Measurements from ENCODE around the gene LIPH.

The LIPH gene

DNA sequence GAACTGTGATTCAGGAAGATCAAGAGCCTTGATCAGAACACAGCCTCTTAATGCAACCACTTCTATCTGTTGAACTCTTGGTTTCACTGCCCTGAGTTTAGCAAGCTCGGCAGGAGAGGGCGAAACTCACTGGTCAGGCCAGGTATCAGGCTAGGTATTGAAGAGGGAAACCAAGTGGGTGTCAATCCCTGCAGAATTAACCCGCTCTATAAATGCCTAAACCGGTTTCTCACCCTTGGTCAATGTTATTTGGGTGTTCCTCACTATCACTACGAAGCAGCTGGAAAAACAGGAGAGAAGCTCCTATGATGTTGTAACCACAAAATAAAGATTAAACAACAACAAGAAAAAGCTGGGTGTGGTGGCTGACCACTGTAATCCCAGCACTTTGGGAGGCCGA lies 23.9 kb downstream of the LIPH start:
- Histone ChIP-seq H3K9me3 (ENCODE audit: insufficient read depth, low read depth, low read length) (no peaks in the 10 kb centered on the region), H3K4me1 (ENCODE audit: insufficient read depth, low read length, poor library complexity, severe bottlenecking) (no peaks in the 10 kb centered on the region), H3K79me2 (ENCODE audit: insufficient read depth, low read length) (no peaks in the 10 kb centered on the region), H2AFZ (ENCODE audit: low read length) (no peak overlapping the region), H3F3A (ENCODE audit: low read depth) (no peaks in the 10 kb centered on the region), H3K4me3 (ENCODE audit: low read length, poor library complexity, severe bottlenecking) (no peak overlapping the region), H4K20me1 (ENCODE audit: insufficient read depth, low read length, poor library complexity, severe bottlenecking) (no peaks in the 10 kb centered on the region), H3K36me3 (ENCODE audit: insufficient read depth, low read length) (no peaks in the 10 kb centered on the region), H3K4me2 (ENCODE audit: low read depth, low read length, poor library complexity, severe bottlenecking) (no peak overlapping the region), H3K9ac (ENCODE audit: low read depth, low read length, poor library complexity, severe bottlenecking) (no peak overlapping the region), H3K27me3 (ENCODE audit: insufficient read depth, low read length, poor library complexity, severe bottlenecking) (no peaks in the 10 kb centered on the region), H3K9me2 (replicated peaks; ENCODE audit: low read depth, low read length) (no peaks in the 10 kb centered on the region)
- TF ChIP-seq, protein P1, sequence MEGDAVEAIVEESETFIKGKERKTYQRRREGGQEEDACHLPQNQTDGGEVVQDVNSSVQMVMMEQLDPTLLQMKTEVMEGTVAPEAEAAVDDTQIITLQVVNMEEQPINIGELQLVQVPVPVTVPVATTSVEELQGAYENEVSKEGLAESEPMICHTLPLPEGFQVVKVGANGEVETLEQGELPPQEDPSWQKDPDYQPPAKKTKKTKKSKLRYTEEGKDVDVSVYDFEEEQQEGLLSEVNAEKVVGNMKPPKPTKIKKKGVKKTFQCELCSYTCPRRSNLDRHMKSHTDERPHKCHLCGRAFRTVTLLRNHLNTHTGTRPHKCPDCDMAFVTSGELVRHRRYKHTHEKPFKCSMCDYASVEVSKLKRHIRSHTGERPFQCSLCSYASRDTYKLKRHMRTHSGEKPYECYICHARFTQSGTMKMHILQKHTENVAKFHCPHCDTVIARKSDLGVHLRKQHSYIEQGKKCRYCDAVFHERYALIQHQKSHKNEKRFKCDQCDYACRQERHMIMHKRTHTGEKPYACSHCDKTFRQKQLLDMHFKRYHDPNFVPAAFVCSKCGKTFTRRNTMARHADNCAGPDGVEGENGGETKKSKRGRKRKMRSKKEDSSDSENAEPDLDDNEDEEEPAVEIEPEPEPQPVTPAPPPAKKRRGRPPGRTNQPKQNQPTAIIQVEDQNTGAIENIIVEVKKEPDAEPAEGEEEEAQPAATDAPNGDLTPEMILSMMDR (conservative IDR thresholded peaks at IDR 0.05; ENCODE audit: low read length), result no peak
- no peak for TF ChIP-seq EZH2phosphoT487 (IDR thresholded peaks at IDR 0.05; ENCODE audit: borderline replicate concordance)

DNA sequence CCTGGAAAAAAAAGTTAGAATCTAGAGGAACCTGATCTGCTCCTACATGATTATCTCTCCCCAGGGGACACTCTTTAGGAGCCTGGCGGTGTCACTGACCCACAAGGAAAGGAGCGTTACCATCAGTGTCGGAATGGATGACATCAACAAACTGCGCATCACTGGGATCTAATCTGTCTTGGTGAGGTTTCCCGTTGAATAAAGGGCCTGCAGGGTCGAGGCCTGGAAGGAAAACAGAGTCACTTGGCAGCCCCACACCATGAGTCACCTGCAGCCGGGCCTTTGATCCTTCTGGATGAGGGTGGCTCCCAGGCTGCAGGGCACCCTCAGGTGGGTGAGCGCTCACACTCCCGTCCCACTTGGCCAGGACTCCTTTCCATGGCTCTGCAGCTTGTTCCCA lies 25.0 kb downstream of the LIPH start:
- H3K79me2 ChIP-seq (ENCODE audit: insufficient read depth, low read length), result no peaks in the 10 kb centered on the region
- no peaks in the 10 kb centered on the region for H3F3A ChIP-seq (ENCODE audit: low read depth)
- no peaks in the 10 kb centered on the region for H3K4me1 ChIP-seq (ENCODE audit: insufficient read depth, low read length, poor library complexity, severe bottlenecking)
- TF ChIP-seq EZH2phosphoT487 (IDR thresholded peaks at IDR 0.05; ENCODE audit: borderline replicate concordance), result no peak
- TF ChIP-seq, protein P1 (conservative IDR thresholded peaks at IDR 0.05; ENCODE audit: low read length), result no peak
- H3K4me3 ChIP-seq (ENCODE audit: low read length, poor library complexity, severe bottlenecking), result no peak overlapping the region
- no peak overlapping the region for H3K9ac ChIP-seq (ENCODE audit: low read depth, low read length, poor library complexity, severe bottlenecking)
- H2AFZ ChIP-seq (ENCODE audit: low read length), result no peak overlapping the region
- no peaks in the 10 kb centered on the region for H3K27me3 ChIP-seq (ENCODE audit: insufficient read depth, low read length, poor library complexity, severe bottlenecking)
- no peaks in the 10 kb centered on the region for H4K20me1 ChIP-seq (ENCODE audit: insufficient read depth, low read length, poor library complexity, severe bottlenecking)
- no peaks in the 10 kb centered on the region for H3K36me3 ChIP-seq (ENCODE audit: insufficient read depth, low read length)
- no peak overlapping the region for H3K4me2 ChIP-seq (ENCODE audit: low read depth, low read length, poor library complexity, severe bottlenecking)
- H3K9me3 ChIP-seq (ENCODE audit: insufficient read depth, low read depth, low read length), result no peaks in the 10 kb centered on the region
- no peaks in the 10 kb centered on the region for H3K9me2 ChIP-seq (replicated peaks; ENCODE audit: low read depth, low read length)

DNA sequence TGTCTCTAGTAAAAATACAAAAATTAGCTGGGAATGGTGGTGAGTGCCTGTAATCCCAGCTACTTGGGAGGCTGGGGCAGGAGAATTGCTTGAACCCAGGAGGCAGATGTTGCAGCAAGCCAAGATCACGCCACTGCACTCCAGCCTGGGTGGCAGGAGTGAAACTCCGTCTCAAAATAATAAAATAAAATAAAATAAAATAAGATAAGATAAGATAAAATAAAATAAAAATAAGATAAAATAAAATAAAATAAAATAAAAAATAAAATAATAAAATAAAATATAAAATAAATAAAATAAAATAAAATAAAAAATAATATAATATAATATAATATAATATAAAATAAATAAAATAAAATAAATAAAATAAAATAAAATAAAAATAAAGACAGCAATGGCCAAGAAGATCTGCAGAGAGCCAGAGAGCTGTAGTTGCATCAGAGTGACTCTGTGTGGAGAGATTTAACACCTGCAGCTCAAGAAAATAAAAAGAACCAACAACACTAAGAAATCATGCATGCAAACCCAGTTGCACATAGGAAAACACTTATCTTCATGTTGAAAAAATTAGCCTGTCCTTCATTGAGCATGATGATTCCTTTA lies 25.9 kb downstream of the LIPH start:
- H3K36me3 ChIP-seq (ENCODE audit: insufficient read depth, low read length), result no peaks in the 10 kb centered on the region
- no peak for TF ChIP-seq EZH2phosphoT487 (IDR thresholded peaks at IDR 0.05; ENCODE audit: borderline replicate concordance)
- TF ChIP-seq, protein P1 (conservative IDR thresholded peaks at IDR 0.05; ENCODE audit: low read length), result no peak
- no peak overlapping the region for H3K4me3 ChIP-seq (ENCODE audit: low read length, poor library complexity, severe bottlenecking)
- no peak overlapping the region for H3K4me2 ChIP-seq (ENCODE audit: low read depth, low read length, poor library complexity, severe bottlenecking)
- no peak overlapping the region for H3K9ac ChIP-seq (ENCODE audit: low read depth, low read length, poor library complexity, severe bottlenecking)
- no peaks in the 10 kb centered on the region for H3K79me2 ChIP-seq (ENCODE audit: insufficient read depth, low read length)
- no peaks in the 10 kb centered on the region for H3F3A ChIP-seq (ENCODE audit: low read depth)
- H3K4me1 ChIP-seq (ENCODE audit: insufficient read depth, low read length, poor library complexity, severe bottlenecking), result no peaks in the 10 kb centered on the region
- no peaks in the 10 kb centered on the region for H3K27me3 ChIP-seq (ENCODE audit: insufficient read depth, low read length, poor library complexity, severe bottlenecking)
- H3K9me2 ChIP-seq (replicated peaks; ENCODE audit: low read depth, low read length), result no peaks in the 10 kb centered on the region
- H4K20me1 ChIP-seq (ENCODE audit: insufficient read depth, low read length, poor library complexity, severe bottlenecking), result no peaks in the 10 kb centered on the region
- H2AFZ ChIP-seq (ENCODE audit: low read length), result no peak overlapping the region
- no peaks in the 10 kb centered on the region for H3K9me3 ChIP-seq (ENCODE audit: insufficient read depth, low read depth, low read length)
